GM18870 (cell line): ENCODE results near the gene SARDH.

Experiments used
- ATAC-seq: cut with Tn5 transposase; IDR thresholded peaks from one replicate; pipeline ENCODE4 v1.9.1; 2021; ENCODE audit warnings: moderate library complexity; ENCODE audit not compliant: unreplicated experiment

SARDH gene, protein sequence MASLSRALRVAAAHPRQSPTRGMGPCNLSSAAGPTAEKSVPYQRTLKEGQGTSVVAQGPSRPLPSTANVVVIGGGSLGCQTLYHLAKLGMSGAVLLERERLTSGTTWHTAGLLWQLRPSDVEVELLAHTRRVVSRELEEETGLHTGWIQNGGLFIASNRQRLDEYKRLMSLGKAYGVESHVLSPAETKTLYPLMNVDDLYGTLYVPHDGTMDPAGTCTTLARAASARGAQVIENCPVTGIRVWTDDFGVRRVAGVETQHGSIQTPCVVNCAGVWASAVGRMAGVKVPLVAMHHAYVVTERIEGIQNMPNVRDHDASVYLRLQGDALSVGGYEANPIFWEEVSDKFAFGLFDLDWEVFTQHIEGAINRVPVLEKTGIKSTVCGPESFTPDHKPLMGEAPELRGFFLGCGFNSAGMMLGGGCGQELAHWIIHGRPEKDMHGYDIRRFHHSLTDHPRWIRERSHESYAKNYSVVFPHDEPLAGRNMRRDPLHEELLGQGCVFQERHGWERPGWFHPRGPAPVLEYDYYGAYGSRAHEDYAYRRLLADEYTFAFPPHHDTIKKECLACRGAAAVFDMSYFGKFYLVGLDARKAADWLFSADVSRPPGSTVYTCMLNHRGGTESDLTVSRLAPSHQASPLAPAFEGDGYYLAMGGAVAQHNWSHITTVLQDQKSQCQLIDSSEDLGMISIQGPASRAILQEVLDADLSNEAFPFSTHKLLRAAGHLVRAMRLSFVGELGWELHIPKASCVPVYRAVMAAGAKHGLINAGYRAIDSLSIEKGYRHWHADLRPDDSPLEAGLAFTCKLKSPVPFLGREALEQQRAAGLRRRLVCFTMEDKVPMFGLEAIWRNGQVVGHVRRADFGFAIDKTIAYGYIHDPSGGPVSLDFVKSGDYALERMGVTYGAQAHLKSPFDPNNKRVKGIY

DNA sequence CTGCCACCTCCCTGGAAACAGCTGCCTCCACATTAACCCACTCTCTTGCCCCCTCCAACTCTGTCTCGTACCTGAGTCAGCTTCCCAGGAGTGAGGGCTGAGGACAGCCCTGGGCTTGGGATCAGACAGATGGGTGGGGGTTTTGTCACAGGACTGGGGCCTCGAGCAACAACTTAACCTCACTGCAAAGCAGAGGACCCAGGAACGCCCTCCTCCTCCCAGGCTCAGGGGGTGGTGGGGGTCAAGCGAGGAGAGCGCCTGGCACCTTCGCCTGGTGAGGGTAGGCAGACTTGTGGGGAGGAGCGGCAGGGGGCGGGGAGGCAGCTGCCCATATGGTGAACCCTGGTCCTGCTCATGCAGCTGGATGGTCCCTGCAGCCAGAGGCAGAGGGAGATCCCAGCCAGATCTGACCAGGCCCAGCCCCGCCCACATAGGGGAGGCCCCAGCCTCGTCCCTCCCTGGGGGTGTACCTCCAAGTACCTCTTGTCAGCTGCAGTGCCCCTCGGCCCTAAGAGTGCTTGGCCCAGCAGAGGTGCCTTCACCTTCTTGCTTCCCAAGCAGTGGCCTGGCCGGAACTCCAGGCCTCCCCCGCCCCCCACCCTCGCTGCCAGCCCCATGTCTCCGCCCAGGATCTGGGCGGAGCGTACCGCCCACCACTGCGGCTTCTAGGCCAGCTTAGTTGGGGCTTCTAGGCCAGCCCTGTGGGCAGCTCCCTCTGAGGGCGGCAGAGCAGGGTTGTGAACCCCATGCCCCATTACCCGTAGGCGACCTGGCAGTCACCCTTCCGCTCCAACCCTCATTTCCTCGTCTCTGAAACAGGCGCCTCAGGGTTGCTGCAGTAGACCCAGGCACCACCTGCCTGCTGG lies at the start of gene SARDH:
TSS of gene SARDH (minus strand) at position 579 of the 866 bp plus-strand sequence. CDS start 4,179 bp downstream, outside the sequence.
- no peak for ATAC-seq

GRCh38 chr9:133787754-133788025 lies 49.5 kb upstream of the SARDH start:
- ATAC-seq = no peak

DNA sequence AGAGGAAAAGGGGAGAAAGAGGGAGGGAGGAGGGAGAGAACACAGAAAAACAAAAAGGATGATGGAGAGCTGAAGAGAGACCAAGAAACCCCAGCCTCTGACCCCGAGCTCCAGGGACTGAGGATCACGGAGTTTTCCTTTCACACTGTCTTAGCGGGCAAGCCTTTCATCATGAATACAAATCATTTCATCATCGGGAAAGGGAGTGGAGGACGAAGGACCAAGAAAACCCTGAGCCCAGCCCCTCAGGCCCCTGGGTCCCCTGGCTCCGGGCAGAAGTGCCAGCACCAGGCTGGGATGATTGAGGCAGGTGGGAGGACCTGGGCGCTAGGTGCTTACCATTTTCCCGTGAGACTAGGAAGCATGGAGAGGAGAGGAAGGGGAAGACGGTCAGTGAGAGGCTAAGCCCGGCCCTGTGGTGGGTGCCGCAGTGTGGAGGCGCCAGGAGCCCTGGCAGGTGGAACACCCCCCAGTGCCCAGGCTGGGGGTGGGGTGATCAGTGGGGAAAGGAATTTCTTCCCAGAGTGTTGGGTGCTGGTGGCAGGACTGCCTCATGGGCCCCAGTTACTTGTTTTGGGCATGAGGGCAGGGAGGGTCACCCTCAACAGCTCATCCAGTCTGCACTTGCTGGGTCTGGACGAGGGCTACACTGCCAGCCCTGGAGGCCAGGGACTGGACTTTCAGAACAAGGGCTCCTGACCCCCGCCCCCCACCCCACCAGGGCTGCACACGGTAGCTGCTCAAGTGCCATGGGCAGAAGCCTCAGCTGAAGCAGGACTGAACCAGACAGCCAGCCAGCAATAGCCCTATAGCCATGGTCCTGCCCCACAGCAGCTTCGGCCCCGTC lies 49.0 kb upstream of the SARDH start:
- no peak for ATAC-seq

DNA sequence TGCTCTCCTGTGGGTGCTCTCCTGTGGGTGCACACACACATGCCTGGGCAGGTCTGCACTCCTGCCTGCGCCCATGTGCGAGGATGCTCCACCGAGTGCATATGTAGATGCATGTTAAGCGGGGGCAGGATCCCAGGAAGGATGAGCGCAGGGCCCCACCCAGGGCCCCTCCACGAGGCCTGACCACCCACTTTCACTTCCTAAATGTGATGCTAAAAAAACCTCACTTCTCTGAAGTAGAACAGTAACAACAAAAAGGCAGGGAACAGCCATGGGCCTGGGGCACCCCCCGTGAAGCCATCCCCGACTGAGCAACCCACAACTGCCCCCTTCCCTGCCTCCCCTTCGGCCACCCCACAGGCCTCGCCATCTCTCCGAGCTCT lies 48.2 kb upstream of the SARDH start:
- ATAC-seq = no peak

GRCh38 chr9:133785753-133786370 lies 47.7 kb upstream of the SARDH start:
- ATAC-seq = no peak

DNA sequence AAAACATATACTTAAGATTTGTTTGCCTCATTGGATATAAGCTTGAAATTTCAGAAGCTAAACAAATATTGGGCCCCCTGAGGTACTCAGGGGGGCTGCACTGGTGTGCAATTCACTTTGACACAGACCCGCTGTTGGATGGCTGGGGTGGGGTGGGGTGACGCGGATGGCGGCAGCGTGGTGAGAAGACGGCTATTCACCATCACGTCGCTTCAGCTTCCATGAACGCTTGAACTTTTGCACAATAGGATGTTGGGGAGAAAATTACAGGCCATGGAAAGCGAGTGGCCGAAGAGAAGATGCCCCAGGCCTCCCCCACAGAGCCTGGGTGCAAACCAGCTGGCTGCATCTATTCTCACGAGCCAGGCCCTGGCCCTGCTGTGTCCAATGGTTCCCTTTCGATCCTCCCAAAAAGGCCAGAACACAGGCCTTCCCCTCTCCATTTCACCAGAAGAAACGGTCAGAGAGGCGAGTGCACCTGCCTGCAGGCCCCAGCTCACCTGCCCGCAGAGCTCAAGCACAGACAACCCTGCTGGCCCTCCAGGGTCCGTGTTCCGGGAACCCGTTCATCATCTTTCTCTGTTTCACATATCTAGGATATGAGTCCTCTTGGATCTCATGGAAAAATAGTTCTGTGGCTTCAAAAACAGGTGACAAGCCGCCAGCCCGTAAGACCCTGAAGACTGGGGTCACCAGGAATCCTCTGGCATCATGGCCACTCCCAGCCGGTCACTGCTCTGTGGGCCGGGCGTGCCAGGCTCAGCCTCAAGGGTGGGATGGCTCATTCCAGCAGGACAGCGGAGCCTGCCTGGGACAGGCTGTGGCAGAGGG lies 46.8 kb upstream of the SARDH start:
- no peak for ATAC-seq

- ATAC-seq = no peak
Measured at GRCh38 chr9:133783331-133783731, 45.2 kb upstream of the SARDH start.

- no peak for ATAC-seq
Measured at GRCh38 chr9:133782157-133783130, 44.3 kb upstream of the SARDH start.

- no peak for ATAC-seq
Measured at GRCh38 chr9:133781828-133782135, 43.6 kb upstream of the SARDH start.

DNA sequence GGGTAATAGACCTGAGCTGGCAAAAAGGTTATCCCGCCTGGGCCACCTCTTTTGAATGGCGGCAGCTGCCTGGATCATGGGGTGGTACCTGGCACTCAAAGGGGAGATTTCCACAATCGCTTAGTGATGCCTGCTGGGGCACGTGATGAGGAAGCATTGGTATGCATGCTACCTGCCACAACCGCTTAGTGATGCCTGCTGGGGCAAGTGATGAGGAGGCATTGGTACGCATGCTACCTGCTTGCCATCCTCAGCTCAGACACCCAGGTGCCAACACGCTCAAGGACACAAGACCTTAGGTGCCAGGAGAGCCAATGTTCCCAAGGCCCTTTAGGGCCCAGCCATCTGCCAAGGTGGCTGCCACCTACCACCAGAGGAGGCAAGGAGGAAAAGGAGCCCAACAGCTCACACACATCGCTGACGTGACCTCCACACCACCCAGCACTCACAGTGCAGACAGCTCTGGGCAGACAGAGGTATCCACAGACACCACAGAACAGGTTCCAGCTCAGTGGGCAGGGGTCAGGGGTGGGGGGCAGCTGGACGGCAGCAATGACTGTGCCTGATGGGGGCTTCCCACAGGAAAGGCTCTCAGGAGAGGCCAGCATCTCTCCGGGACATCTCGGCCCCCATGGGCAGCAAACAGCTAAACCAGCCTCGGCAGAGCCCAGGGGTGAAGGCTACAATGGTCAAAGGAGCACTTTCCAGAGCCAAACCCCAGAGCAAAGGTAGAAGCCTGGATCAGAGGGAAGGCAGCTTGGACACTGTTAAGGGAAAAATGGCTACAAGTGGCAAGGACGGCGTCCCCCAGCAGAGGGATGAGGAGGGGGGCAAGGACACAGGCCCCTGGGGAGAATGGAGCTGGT lies 43.0 kb upstream of the SARDH start:
- no peak for ATAC-seq

GRCh38 chr9:133780404-133780945 lies 42.3 kb upstream of the SARDH start:
- no peak for ATAC-seq

DNA sequence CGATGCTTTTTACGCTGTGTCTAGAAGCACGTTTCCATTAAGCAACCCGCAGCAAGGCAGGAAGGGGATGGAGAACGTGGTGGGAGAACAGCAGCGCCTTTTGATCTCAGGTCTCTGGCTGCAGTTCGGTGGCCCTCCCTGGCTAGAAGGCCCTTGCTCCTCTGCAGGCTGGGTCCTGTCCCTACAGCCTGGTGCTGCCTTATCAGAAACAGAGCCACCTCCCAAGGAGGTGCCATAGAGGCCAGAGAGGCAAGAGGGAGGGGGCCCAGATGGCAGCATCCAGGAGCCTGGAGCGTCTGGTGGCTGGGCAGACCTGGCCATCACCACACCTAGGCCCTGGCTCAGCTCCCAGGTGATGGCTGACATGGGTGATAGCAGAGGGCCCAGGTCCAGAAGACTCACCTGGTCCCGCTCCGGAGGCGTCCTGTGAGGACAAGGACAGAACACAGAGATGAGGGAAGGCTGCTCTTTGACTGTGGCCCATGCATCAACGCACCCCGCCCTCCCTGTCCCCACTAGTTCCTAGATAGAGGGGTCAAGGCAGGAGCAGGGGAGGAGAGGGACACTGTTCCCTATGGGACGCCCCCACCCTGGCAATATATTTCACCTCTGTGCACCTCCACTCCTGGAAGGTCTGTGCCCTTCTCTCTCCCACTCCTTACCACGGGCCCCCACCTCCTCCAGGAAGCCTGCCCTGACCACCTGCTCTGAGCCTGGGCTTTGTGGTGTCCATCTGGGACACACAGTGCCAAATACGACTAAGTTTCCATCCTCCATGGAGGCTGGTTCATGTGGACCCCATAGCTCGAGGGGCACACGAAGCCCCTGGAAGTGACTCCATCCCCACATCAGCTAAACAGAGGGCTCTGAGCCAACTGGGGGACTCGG lies 41.6 kb upstream of the SARDH start:
- no peak for ATAC-seq

DNA sequence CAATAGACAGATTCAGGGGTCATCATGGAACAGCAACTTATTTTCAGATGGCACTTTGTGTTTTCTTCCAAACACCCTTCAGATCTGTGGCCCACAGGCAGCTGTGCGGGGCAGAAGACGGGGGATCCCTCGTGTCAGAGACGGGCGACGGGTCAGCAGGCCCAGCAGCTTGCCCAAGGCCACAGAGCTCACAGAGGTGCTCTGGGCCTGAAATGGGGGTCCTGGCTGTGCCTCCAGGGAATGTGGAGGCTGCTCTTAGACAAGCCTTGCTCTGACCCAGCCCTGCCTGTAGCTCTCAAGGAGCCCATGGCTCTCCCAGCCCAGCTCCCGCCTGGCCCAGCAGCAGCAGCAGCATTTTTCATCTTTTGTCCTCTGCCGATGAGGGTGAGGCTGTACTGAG lies 40.9 kb upstream of the SARDH start:
- no peak for ATAC-seq

GRCh38 chr9:133778336-133779013 lies 40.3 kb upstream of the SARDH start:
- no peak for ATAC-seq

DNA sequence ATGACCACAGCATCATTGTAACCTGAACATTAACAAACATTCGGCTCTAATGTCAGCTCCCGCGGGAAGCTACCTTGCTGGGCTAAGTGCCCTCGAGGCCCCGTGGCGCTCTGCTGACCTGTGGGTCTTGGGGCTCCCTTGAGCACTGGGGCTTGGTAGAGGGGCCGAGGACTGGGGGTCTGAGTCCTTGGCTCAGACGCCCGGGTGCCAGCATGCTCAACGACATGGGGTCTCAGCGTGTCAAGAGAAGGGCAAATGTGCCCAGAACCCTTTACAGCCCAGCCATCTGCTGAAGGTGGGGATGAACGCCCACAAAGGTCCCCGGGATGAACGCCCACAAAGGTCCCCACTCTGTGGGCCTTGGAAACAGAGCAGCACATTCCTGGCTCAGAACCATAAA lies 39.7 kb upstream of the SARDH start:
- ATAC-seq = no peak
